HuH-7 (cell line): ENCODE results near the gene PAMR1.

ENCODE experiments used
- DNase-seq: peaks from one replicate; pipeline ENCODE4 v3.0.0; 2011; ENCODE audit warnings: low spot score

Gene PAMR1

DNA sequence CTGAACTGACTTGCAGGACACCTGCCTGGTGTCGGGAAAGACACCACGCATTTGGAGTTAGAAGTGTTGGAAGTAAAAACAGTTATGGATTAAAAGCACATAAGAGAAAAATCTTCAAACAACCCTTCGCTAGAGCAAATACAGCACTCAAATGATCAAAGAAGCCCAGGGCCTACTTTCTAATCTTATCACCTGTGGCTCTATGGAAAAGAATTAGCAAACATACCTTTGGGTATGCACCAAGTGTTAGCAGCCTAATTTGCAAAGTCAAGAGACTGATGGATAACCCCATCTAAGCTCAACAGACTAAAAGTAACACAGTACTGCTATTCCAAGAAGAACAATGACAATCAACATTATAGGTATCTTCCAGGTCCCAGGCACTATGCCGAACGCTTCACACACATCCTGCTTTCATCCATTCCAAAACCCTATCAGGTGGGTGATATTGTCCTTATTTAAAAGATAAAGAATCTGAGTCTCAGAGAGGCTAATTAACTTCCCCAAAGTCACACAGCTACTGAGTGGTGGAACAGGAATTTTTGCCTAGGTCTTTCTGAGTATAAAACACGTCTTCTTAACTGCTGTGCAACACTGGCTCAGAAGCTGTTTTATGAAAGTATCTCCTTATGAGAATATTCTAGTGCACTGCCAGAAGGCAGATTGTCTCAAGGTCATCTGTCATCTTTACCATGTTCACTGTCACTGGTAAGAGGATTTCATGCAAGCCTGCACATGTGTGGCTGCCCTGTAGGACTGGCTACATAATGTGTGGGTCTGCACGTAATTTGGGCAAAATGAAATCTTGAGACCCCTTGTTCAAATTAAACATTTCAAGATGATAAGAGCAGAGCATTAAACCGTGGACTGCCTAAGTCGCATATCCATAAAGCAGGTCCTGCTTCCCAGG is 122.4 kb downstream of the PAMR1 start:
- DNase-seq, result no peak

DNA sequence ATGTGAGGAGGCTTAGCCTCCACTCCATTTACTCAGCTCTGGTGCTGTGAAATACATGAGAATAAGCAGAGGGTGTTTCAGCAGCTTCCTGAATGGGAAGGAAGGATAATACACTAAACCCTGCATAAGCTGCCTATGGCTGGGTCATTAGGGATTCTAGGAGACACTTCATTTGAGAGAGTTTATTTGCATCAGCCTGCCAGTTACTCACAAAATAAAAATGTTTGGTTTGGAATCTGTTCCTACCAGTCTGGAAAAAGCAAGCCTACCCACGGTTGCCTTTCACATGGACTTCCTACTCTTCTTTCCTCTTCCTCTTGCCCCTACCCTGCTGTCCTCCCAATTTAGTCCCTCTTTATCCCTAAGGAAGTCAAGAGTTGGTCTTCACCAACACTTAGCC is 126.5 kb downstream of the PAMR1 start:
- DNase-seq, result no peak

DNA sequence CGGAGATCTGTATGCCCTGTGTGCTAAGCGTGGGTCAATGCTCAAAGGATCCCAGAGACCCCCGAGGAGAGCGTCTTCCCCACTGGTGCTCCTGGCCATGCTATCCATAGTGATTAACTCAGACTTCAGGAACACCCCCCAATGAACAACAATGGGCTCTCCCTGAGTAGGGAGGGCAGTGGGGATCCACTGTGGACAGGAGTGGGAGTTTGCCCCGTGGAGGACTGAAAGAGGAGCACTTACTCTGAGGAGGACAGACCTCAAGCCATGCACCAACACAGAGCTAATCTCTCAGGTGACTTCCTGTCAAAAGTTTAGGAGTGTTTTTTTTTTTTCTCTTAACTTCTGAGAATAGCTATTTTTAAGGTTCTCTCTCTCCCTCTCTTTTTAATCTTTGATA is 130.5 kb downstream of the PAMR1 start:
- no peak for DNase-seq

DNA sequence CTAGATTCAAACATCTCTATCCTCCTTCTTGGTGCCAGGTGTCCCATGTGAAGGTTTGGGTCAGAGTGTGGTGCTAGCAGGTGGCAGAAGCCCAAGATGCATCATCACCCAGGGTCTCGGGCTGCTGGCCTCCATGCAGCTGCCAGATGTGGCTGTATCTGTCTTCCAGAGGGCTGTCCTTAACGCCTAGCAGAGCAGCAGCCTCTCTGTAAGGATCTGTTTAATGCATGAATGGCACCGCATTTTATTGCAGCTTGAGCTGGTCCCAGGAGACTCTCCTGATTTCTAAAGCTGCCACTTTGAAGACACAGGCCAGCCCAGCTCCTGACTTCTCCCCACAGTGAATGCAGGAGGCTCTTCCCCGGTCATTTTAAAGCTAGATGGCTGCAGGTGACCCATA is 132.3 kb downstream of the PAMR1 start:
- no peak for DNase-seq

DNA sequence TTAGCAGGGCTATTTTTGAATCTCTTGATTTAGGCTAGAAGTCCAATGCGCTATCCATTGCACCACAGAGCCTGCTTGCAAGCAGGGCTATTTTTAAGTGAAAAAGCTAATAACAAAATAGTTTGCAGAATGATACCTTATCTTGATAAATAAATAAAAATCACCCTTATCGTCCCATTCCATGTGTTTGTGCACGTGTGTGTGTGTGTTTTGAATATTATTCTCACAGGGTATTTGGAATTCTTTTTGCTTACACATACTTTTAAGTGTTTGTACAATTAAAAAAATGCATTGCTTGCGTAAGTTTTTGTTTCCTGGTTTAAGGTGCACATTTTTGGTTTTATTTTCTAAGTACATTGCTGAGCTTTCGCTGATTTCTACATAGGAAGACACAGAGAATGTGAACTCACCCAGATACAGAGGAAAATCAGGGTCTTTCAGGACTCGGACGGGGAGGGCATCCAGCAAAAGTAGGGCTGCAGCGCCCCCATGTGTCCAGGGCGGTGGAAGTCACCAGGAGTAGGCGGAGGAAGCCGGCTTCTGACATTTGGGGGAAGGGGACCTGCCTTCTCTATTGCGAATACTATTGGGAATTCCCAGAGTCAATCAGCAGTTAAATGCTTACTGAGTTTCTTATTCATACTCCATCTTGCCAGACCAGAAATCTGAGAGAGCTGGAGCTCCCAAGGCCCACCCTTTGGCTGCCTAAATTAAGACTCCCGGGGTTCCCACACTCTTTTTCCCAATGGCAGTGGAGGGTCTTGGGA is 133.3 kb downstream of the PAMR1 start:
- DNase-seq, result peak; percentile 69

DNA sequence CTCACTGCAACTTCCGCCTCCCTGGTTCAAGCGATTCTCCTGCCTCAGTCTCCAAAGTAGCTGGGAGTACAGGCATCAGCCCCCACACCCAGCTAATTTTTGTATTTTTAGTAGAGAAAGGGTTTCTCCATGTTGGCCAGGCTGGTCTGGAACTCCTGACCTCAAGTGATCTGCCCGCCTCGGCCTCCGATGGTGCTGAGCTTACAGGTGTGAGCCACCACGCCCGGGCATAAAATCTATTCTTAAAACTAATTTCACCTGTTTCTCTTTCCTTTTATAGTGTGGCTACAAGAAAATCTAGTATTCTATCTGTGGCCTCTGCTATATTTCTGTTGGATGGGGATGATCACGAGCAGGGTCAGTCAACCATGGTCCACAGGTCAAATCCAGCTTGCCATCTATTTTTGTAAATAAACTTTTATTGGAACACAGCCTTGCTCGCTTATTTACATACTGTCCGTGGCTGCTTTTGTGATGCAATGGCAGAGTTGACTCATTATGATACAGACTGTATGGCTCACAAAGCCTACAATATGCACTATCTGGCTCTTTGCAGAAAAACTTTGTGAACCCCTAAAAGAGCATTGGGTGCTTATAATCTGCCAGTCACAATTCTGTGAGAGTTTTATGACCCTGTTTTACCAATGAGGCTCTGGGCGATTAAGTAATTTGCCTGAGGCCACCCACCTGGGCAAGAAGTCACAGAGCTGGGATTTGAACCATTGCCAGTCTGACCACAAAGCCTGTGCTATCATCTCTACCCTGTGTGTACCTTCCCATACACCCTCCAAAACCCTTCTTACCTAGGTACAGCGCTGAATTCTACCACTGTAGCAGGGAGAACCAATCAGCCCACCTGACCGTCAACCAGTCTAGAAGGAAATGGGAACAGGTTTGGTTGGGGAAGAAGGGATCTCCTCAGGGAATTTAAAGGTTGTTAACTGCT is 134.4 kb downstream of the PAMR1 start:
- DNase-seq, result peak; percentile 17

DNA sequence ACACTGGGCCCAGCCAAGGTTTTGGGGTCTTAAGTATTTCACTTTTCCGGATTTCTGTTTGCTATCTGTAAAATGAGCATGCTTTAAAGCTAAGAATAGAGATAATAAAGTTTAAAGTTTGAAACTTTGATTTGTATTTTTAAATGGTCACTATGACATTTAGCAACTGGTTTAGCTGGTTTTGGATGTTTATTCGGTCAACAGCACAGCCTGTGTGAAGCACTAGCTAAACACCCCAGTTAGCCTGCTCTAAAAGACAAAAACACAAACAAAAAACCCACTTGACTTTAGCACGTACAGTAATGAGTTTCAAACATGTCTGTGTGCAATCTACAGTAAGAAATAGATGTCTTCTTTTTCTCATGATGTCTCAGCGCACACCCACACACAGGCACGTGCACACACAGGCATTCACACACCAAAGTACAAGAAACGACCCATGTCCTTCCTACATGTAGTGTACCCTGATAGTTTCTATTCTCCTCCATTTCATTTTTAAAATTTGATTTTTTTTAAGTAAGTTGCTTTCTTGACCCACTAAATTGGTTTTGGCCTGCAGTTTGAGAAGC is 135.4 kb downstream of the PAMR1 start:
- no peak for DNase-seq

DNA sequence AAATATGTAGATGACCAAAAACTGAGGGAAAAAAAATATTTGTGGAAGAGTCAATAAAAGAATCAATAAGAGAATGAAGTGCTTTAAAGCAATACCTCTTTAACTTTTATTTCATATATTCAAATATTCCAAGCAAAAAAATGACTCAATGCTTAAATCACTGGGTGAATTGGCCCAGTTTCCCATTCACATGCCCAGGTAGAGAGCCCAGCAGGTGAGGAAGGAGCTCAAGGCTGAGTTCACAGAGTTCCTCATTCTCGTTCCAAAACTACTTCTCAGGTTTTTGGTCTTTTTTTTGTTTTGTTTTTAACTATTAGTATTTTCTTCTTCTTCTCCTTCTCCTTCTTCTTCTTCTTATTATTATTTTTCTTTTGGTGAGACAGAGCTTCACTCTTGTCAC is 136.3 kb downstream of the PAMR1 start:
- DNase-seq, result no peak

DNA sequence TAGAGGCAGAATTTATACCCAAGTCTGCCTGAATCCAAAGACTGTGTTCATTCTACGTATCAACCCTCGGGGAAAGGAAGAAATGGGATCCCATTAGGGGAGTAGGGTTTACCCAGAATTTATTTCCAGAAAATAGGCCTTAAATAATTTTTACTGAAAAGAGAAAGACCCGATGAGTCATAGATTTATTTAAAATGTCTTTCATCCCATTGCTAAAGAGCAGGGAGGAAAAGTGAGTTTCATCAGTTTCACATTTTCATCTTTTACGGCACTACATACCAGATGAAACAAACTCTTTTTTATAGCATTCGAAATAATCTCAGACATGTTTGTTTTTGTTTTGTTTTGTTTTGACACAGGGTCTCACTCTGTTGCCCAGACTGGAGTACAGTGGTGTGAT is 137.4 kb downstream of the PAMR1 start:
- no peak for DNase-seq

DNA sequence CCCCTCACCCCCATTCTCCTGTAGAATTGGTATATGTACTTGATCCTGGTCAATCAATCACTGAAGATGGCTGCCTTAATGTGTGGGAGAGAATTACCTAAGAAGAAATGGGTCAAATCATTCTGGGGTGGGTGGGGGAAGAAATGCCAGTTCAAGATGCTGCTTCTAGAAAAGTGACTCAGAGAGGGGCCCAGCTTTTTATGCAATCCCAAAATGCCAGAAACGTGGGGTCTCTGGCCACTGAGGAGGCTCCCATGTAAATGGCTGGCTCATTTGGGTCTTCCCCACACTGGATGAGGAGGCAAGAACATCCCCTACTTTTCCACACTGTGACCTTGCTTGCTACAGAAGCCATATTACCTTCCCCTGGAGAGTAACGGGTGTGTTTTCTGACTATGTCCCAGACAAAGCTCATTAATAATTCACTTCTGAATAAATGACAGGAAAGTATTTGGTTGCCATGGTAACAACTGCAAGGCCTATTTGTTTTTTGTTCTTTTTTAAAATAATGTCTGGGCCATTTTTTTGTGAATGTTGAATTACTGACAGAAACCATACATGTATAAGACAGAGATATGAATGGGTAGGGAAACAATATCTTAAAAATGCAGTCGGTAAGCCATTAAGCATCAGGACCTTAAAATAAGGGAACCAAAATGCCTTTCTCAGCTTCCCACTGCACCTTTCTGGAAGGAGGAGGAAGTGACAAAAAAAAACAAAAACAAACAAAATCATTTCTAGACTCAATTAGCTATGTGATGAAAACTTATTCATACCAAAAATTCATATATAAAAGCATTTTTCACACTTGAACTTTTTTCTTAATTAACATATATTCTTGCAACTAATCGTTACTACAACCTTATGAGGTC is 138.1 kb downstream of the PAMR1 start:
- no peak for DNase-seq

DNA sequence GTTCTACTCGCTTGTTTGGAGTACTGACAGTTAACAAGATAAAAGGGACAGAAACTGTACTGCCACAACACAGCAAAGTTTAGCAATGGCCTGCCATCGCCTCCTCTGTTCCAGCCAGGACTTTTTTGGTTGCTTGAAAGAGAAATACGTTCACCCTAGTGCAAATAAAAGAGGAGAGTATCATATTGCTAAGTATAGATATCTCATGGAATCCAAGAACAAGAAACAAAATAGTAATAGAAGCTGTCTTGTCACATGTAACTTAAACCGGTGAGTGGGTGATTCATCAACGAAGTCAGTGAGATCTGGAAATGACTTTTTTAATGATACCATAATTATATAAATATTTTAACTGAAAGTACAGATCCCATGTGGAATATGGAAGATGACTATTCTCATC is 141.5 kb downstream of the PAMR1 start:
- DNase-seq, result no peak
